Body of pancreas (tissue), 4 donors: ENCODE data around the gene WSCD1.

Experiments used
- CTCF ChIP-seq, 7 experiments: fragments of 450-650 bp in 4 of 7; fragments of 200-600 bp in 3 of 7; sonication (generic) in 3 of 7; IDR thresholded peaks; one replicate each; pipeline ENCODE4 v1.5.1; 2016 to 2019; ENCODE audit warnings: antibody characterized with exemption in 7 of 7
- POLR2A ChIP-seq, 3 donors: fragments of 450-650 bp; IDR thresholded peaks; one replicate each; pipeline ENCODE4 v1.6.1; 2016; ENCODE audit warnings: antibody characterized with exemption in 3 of 3, mild to moderate bottlenecking in 2 of 3

GRCh38 chr17:6104956-6105648 is 34.9 kb downstream of the WSCD1 start:
- no peak for TF ChIP-seq POLR2A (IDR thresholded peaks at IDR 0.05)
- TF ChIP-seq CTCF (IDR thresholded peaks at IDR 0.05), result no peak
